ENCODE measurements around the gene PREPL. TPM values are rescaled to one million over a fixed set of nuclear protein-coding genes. Genes with fewer than 3 reads are reported as not detected.

Gene PREPL
- total RNA-seq, 2 donors from 2014 or later, result 24.4 to 46.5 TPM

- DNase-seq (no peak), ATAC-seq (no peak)
- Histone ChIP-seq H3K9me3 (no peaks in the 10 kb centered on the region), H3K4me1 (peaks cover 29% of the 10 kb centered on the region), H3K4me3 (no peak overlapping the region), H3K27ac (no peak overlapping the region), H3K27me3 (no peaks in the 10 kb centered on the region), H3K36me3 (replicated peaks in 1 of 2; ENCODE audit: insufficient read depth in 1 of 2, low read depth in 2 of 2) (no peaks in the 10 kb centered on the region)
- intact Hi-C loops (cut with DNase I), result no loop called here
- WGBS, 2 donors, result 91 to 93% methylated on average over 3 of the region's 3 CpGs
- TF ChIP-seq CTCF (IDR thresholded peaks at IDR 0.05) (no peak), POLR2A (IDR thresholded peaks at IDR 0.05) (no peak)
Observed at GRCh38 chr2:44372246-44372645, 11.0 kb upstream of the PREPL start.

- Histone ChIP-seq H3K27me3 (no peaks in the 10 kb centered on the region), H3K36me3 (replicated peaks in 1 of 2; ENCODE audit: insufficient read depth in 1 of 2, low read depth in 2 of 2) (no peaks in the 10 kb centered on the region), H3K4me1 (peaks cover 29% of the 10 kb centered on the region), H3K4me3 (no peak overlapping the region), H3K9me3 (no peaks in the 10 kb centered on the region), H3K27ac (peak overlapping the region in 1 of 4 donors; percentile 26)
- intact Hi-C loops (cut with DNase I), result no loop called here
- DNase-seq, result no peak
- TF ChIP-seq POLR2A (IDR thresholded peaks at IDR 0.05), result no peak
- no peak for TF ChIP-seq CTCF (IDR thresholded peaks at IDR 0.05)
- no peak for ATAC-seq
Observed at GRCh38 chr2:44371445-44371844, 10.2 kb upstream of the PREPL start.

GRCh38 chr2:44369392-44369791 lies 8.1 kb upstream of the PREPL start:
- TF ChIP-seq POLR2A (IDR thresholded peaks at IDR 0.05), result no peak
- no peak for TF ChIP-seq CTCF (IDR thresholded peaks at IDR 0.05)
- Histone ChIP-seq H3K4me1 (peaks cover 31% of the 10 kb centered on the region), H3K9me3 (no peaks in the 10 kb centered on the region), H3K36me3 (replicated peaks in 1 of 2; ENCODE audit: insufficient read depth in 1 of 2, low read depth in 2 of 2) (no peaks in the 10 kb centered on the region), H3K27ac (no peak overlapping the region), H3K27me3 (no peaks in the 10 kb centered on the region), H3K4me3 (no peak overlapping the region)
- intact Hi-C loops (cut with DNase I), result no loop called here
- DNase-seq (no peak), ATAC-seq (no peak)

GRCh38 chr2:44367591-44367990 lies 6.3 kb upstream of the PREPL start:
- ATAC-seq (no peak), DNase-seq (no peak)
- H3K27ac ChIP-seq, result no peak overlapping the region
- H3K4me3 ChIP-seq, result no peak overlapping the region
- no peaks in the 10 kb centered on the region for H3K36me3 ChIP-seq (replicated peaks in 1 of 2; ENCODE audit: insufficient read depth in 1 of 2, low read depth in 2 of 2)
- no peaks in the 10 kb centered on the region for H3K27me3 ChIP-seq
- peaks cover 28% of the 10 kb centered on the region for H3K4me1 ChIP-seq
- 43 to 59% methylated on average over 1 of the region's 1 CpG for WGBS, 2 donors
- TF ChIP-seq POLR2A (IDR thresholded peaks at IDR 0.05) (no peak), CTCF (IDR thresholded peaks at IDR 0.05) (no peak)
- H3K9me3 ChIP-seq, result no peaks in the 10 kb centered on the region
- intact Hi-C loops (cut with DNase I), result no loop called here

GRCh38 chr2:44364604-44365003 lies 3.3 kb upstream of the PREPL start:
- no peaks in the 10 kb centered on the region for H3K27me3 ChIP-seq
- H3K27ac ChIP-seq, result no peak overlapping the region
- intact Hi-C loops (cut with DNase I), result no loop called here
- WGBS, 2 donors, result 94 to 96% methylated on average over 3 of the region's 3 CpGs
- H3K9me3 ChIP-seq, result no peaks in the 10 kb centered on the region
- DNase-seq (no peak), ATAC-seq (no peak)
- H3K4me1 ChIP-seq, result peaks cover 22% of the 10 kb centered on the region
- H3K4me3 ChIP-seq, result no peak overlapping the region
- H3K36me3 ChIP-seq (replicated peaks in 1 of 2; ENCODE audit: insufficient read depth in 1 of 2, low read depth in 2 of 2), result no peaks in the 10 kb centered on the region
- TF ChIP-seq POLR2A (IDR thresholded peaks at IDR 0.05) (no peak), CTCF (IDR thresholded peaks at IDR 0.05) (no peak)
